Neural cell (in vitro differentiated cells): ENCODE measurements around the gene ANKRD29. TPM values are rescaled to one million over a fixed set of nuclear protein-coding genes. Genes with fewer than 3 reads are reported as not detected.

ENCODE experiments used
- H2AFZ ChIP-seq: fragments of 200-600, 300-800 bp; sonication (generic), shearing (Covaris generic); 2 replicates; pipeline ENCODE4 v1.6.0; 2014; ENCODE audit warnings: low read depth, mild to moderate bottlenecking, antibody characterized with exemption, low read length, moderate library complexity
- H3F3A ChIP-seq: fragments of 200-600 bp; shearing (Covaris generic); 2 replicates; pipeline ENCODE4 v1.6.1; 2016; ENCODE audit warnings: mild to moderate bottlenecking, moderate library complexity, mixed read lengths, antibody characterized with exemption, low read length; ENCODE audit not compliant: insufficient read depth, poor library complexity, severe bottlenecking
- H3K27ac ChIP-seq: fragments of 200-600, 300-800 bp; sonication (generic), shearing (Covaris generic); 2 replicates; pipeline ENCODE4 v1.5.1; 2014; ENCODE audit warnings: mild to moderate bottlenecking, low read length, moderate library complexity
- H3K27me3 ChIP-seq: fragments of 300-800, 200-600 bp; sonication (generic), shearing (Covaris generic); 2 replicates; pipeline ENCODE4 v1.6.0; 2014; ENCODE audit warnings: mild to moderate bottlenecking, low read depth, low read length, moderate library complexity; ENCODE audit not compliant: insufficient read depth
- H3K36me3 ChIP-seq: fragments of 300-800, 200-600 bp; sonication (generic), shearing (Covaris generic); 2 replicates; pipeline ENCODE4 v1.5.1; 2014; ENCODE audit warnings: mild to moderate bottlenecking, antibody characterized with exemption, low read length, moderate library complexity; ENCODE audit not compliant: insufficient read depth
- H3K4me2 ChIP-seq: fragments of 300-800, 200-600 bp; sonication (generic), shearing (Covaris generic); 2 replicates; pipeline ENCODE4 v1.6.0; 2014; ENCODE audit warnings: mild to moderate bottlenecking, low read length
- H3K4me3 ChIP-seq: fragments of 300-800, 200-600 bp; sonication (generic), shearing (Covaris generic); 2 replicates; pipeline ENCODE4 v1.5.1; 2014; ENCODE audit warnings: mild to moderate bottlenecking, low read length, moderate library complexity
- H3K79me2 ChIP-seq: fragments of 200-600 bp; shearing (Covaris generic); replicated peaks from 2 replicates; pipeline ENCODE4 v1.6.0; 2014; ENCODE audit warnings: mild to moderate bottlenecking, low read length, moderate library complexity; ENCODE audit not compliant: insufficient read depth
- H3K9ac ChIP-seq: fragments of 300-800, 200-600 bp; sonication (generic), shearing (Covaris generic); 2 replicates; pipeline ENCODE4 v1.6.1; 2016; ENCODE audit warnings: mild to moderate bottlenecking, low read length, mixed read lengths
- H3K9me2 ChIP-seq: fragments of 200-600 bp; shearing (Covaris generic); 2 replicates; pipeline ENCODE4 v1.6.1; 2016; ENCODE audit warnings: mild to moderate bottlenecking, low read length, mixed read lengths; ENCODE audit not compliant: insufficient read depth
- H3K9me3 ChIP-seq: fragments of 200-600, 300-800 bp; sonication (generic), shearing (Covaris generic); 2 replicates; pipeline ENCODE4 v1.6.1; 2016; ENCODE audit warnings: mild to moderate bottlenecking, mixed run types, low read length, moderate library complexity, mixed read lengths
- H4K20me1 ChIP-seq: fragments of 200-600 bp; shearing (Covaris generic); 2 replicates; pipeline ENCODE4 v1.6.1; 2016; ENCODE audit warnings: mild to moderate bottlenecking, mixed run types; ENCODE audit not compliant: insufficient read depth
- CTCF ChIP-seq: fragments of 450-650 bp; IDR thresholded peaks from 2 replicates; pipeline ENCODE4 v1.5.1; 2014; ENCODE audit warnings: antibody characterized with exemption, mild to moderate bottlenecking, moderate library complexity; ENCODE audit not compliant: poor library complexity, severe bottlenecking
- EP300 ChIP-seq: fragments of 450-650 bp; conservative IDR thresholded peaks from 2 replicates; pipeline ENCODE4 v1.6.1; 2014; ENCODE audit warnings: antibody characterized with exemption, mild to moderate bottlenecking, moderate library complexity; ENCODE audit not compliant: poor library complexity, severe bottlenecking
- EZH2 ChIP-seq: fragments of 200-600, 300-800 bp; shearing (Covaris generic), sonication (generic); IDR thresholded peaks from 2 replicates; pipeline ENCODE4 v1.6.1; 2014; ENCODE audit warnings: antibody characterized with exemption, low read length, borderline replicate concordance, mild to moderate bottlenecking; ENCODE audit not compliant: insufficient read depth, poor library complexity, severe bottlenecking
- MXI1 ChIP-seq: fragments of 450-650 bp; conservative IDR thresholded peaks from 2 replicates; pipeline ENCODE4 v1.6.1; 2014; ENCODE audit warnings: antibody characterized with exemption, mild to moderate bottlenecking; ENCODE audit not compliant: poor library complexity, severe bottlenecking
- POLR2AphosphoS5 ChIP-seq: IDR thresholded peaks from 2 replicates; pipeline ENCODE4 v1.6.1; 2012
- RAD21 ChIP-seq: fragments of 450-650 bp; conservative IDR thresholded peaks from 2 replicates; pipeline ENCODE4 v1.6.1; 2014; ENCODE audit warnings: antibody characterized with exemption, mild to moderate bottlenecking, moderate library complexity
- REST ChIP-seq: IDR thresholded peaks from 2 replicates; pipeline ENCODE4 v1.6.1; 2012; ENCODE audit warnings: borderline replicate concordance
- SMC3 ChIP-seq: fragments of 450-650 bp; conservative IDR thresholded peaks from 2 replicates; pipeline ENCODE4 v1.6.1; 2014; ENCODE audit warnings: antibody characterized with exemption, mild to moderate bottlenecking, moderate library complexity; ENCODE audit not compliant: poor library complexity
- TAF1 ChIP-seq: IDR thresholded peaks from 2 replicates; pipeline ENCODE4 v1.6.1; 2012; ENCODE audit warnings: low read depth
- polyA plus RNA-seq: library from polyadenylated mRNA; depleted of rRNA; stranded (reverse); fragments of >200 nt; gene quantifications from 2 replicates; pipeline ENCODE4 v1.2.3, GENCODE V29; 2014

The ANKRD29 gene
- polyA plus RNA-seq, 1 donor from 2014 or later, result 4.9 TPM

GRCh38 chr18:23565916-23566547 is 96.7 kb downstream of the ANKRD29 start:
- TF ChIP-seq CTCF (no peak), EP300 (no peak), EZH2 (no peak), MXI1 (no peak), SMC3 (no peak), RAD21 (no peak), REST (no peak), POLR2AphosphoS5 (no peak), TAF1 (no peak)
- Histone ChIP-seq H3K9me2 (no peaks in the 10 kb centered on the region), H4K20me1 (no peaks in the 10 kb centered on the region), H3K9ac (no peak overlapping the region), H3K9me3 (no peaks in the 10 kb centered on the region), H3K4me2 (no peak overlapping the region), H3K27me3 (no peaks in the 10 kb centered on the region), H3K4me3 (no peak overlapping the region), H3K27ac (no peak overlapping the region), H3K79me2 (no peaks in the 10 kb centered on the region), H3F3A (no peaks in the 10 kb centered on the region), H3K36me3 (peaks cover 14% of the 10 kb centered on the region), H2AFZ (no peak overlapping the region)

GRCh38 chr18:23563377-23564043 is 99.2 kb downstream of the ANKRD29 start:
- H3K27me3 ChIP-seq, result no peaks in the 10 kb centered on the region
- no peaks in the 10 kb centered on the region for H4K20me1 ChIP-seq
- no peak overlapping the region for H2AFZ ChIP-seq
- H3K9me3 ChIP-seq, result no peaks in the 10 kb centered on the region
- no peak overlapping the region for H3K4me3 ChIP-seq
- H3K27ac ChIP-seq, result no peak overlapping the region
- no peak overlapping the region for H3K9ac ChIP-seq
- H3K4me2 ChIP-seq, result no peak overlapping the region
- H3K36me3 ChIP-seq, result peaks cover 16% of the 10 kb centered on the region
- no peaks in the 10 kb centered on the region for H3K79me2 ChIP-seq
- no peaks in the 10 kb centered on the region for H3K9me2 ChIP-seq
- H3F3A ChIP-seq, result no peaks in the 10 kb centered on the region
- no peak for TF ChIP-seq REST
- no peak for TF ChIP-seq EZH2
- TF ChIP-seq POLR2AphosphoS5, result no peak
- TF ChIP-seq SMC3, result no peak
- no peak for TF ChIP-seq EP300
